ENCODE data around the gene GLTPD2. TPM values are rescaled to one million over a fixed set of nuclear protein-coding genes. Genes with fewer than 3 reads are reported as not detected.

Gene GLTPD2
- total RNA-seq, 2 donors from 2014 or later: not detected

GRCh38 chr17:4777969-4778760 is 10.6 kb upstream of the GLTPD2 start:
- Histone ChIP-seq H3K4me3 (no peak overlapping the region), H3K36me3 (replicated peaks in 1 of 2; ENCODE audit: insufficient read depth in 1 of 2, low read depth in 2 of 2) (no peaks in the 10 kb centered on the region), H3K9me3 (no peaks in the 10 kb centered on the region), H3K27me3 (peaks cover 0 to 9% of the 10 kb centered on the region in 2 donors), H3K27ac (no peak overlapping the region), H3K4me1 (no peaks in the 10 kb centered on the region)
- TF ChIP-seq POLR2A (IDR thresholded peaks at IDR 0.05): no peak
- TF ChIP-seq, protein P1, sequence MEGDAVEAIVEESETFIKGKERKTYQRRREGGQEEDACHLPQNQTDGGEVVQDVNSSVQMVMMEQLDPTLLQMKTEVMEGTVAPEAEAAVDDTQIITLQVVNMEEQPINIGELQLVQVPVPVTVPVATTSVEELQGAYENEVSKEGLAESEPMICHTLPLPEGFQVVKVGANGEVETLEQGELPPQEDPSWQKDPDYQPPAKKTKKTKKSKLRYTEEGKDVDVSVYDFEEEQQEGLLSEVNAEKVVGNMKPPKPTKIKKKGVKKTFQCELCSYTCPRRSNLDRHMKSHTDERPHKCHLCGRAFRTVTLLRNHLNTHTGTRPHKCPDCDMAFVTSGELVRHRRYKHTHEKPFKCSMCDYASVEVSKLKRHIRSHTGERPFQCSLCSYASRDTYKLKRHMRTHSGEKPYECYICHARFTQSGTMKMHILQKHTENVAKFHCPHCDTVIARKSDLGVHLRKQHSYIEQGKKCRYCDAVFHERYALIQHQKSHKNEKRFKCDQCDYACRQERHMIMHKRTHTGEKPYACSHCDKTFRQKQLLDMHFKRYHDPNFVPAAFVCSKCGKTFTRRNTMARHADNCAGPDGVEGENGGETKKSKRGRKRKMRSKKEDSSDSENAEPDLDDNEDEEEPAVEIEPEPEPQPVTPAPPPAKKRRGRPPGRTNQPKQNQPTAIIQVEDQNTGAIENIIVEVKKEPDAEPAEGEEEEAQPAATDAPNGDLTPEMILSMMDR (IDR thresholded peaks at IDR 0.05): no peak
- intact Hi-C loops (cut with DNase I): no loop called here
- DNase-seq: no peak
- ATAC-seq: no peak
- 64 to 66% methylated on average over 9 of the region's 9 CpGs for WGBS, 2 donors

- TF ChIP-seq, protein P1 (IDR thresholded peaks at IDR 0.05): no peak
- TF ChIP-seq POLR2A (IDR thresholded peaks at IDR 0.05): no peak
- Histone ChIP-seq H3K4me1 (peaks cover 4% of the 10 kb centered on the region), H3K9me3 (no peaks in the 10 kb centered on the region), H3K4me3 (no peak overlapping the region), H3K36me3 (replicated peaks in 1 of 2; ENCODE audit: insufficient read depth in 1 of 2, low read depth in 2 of 2) (no peaks in the 10 kb centered on the region), H3K27ac (no peak overlapping the region), H3K27me3 (peaks cover 0 to 13% of the 10 kb centered on the region in 2 donors)
- no peak for DNase-seq
- WGBS, 2 donors: 64 to 68% methylated on average over 11 of the region's 11 CpGs
- intact Hi-C loops (cut with DNase I): no loop called here
- ATAC-seq: no peak
These were observed 8.3 kb upstream of the GLTPD2 start for GRCh38 chr17:4780325-4780955.

- H3K27ac ChIP-seq: no peak overlapping the region
- DNase-seq (peak in 1 of 4 donors; percentile 27), ATAC-seq (no peak)
- WGBS, 2 donors: 25 to 30% methylated on average over 20 to 26 of the region's 28 CpGs
- H3K27me3 ChIP-seq: peaks cover 0 to 21% of the 10 kb centered on the region in 2 donors
- peaks cover 25% of the 10 kb centered on the region for H3K4me1 ChIP-seq
- no peaks in the 10 kb centered on the region for H3K36me3 ChIP-seq (replicated peaks in 1 of 2; ENCODE audit: insufficient read depth in 1 of 2, low read depth in 2 of 2)
- no peaks in the 10 kb centered on the region for H3K9me3 ChIP-seq
- no peak overlapping the region for H3K4me3 ChIP-seq
- TF ChIP-seq, protein P1 (IDR thresholded peaks at IDR 0.05): peak in 1 of 7 experiments; percentile 13
- no peak for TF ChIP-seq POLR2A (IDR thresholded peaks at IDR 0.05)
- intact Hi-C loops (cut with DNase I): no loop called here
These were observed 6.1 kb upstream of the GLTPD2 start for GRCh38 chr17:4782652-4783051.

DNA sequence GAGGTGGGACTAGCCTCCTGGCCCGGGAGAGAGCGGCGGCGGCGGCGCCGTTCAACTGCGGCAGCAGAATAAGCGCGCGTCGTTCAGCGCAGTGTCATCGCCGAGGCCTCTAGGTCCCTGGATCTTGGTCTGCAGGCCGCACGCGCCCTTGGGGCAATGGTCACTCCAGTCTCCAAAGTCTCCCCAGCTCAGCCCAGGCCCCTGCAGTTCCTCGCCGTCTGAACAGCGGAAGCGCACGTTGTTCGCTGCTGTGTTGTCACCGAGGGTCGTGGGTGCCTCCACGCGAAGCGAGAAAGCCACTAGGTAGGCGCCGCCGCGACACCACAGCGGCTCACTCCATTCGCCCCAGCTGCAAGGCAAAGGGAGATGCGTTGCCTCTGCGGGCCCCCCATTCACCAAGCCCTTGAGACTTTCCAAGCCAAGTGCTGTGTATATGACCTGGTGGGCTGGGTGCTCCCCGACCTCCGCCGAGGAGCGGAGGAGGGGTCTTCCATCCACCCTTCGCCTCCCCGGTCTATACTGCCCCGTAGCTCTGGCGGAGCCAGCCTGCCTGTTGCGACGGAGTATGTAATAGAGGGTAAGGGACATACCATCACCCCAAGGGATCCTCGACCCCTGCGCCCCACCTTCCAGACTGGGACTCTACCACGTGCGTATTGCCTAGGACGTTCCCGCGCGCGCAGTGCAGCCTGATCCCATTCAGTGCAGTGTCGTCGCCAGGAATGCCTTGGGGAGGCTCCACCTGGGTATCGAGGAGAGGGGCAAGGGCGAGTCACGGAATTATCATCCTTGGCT is 3.3 kb upstream of the GLTPD2 start:
- TF ChIP-seq POLR2A (IDR thresholded peaks at IDR 0.05): no peak
- TF ChIP-seq, protein P1 (IDR thresholded peaks at IDR 0.05): no peak
- peaks cover 0 to 21% of the 10 kb centered on the region in 2 donors for H3K27me3 ChIP-seq
- WGBS, 2 donors: 4 to 14% methylated on average over 19 to 58 of the region's 61 CpGs
- peaks cover 46% of the 10 kb centered on the region for H3K4me1 ChIP-seq
- H3K9me3 ChIP-seq: no peaks in the 10 kb centered on the region
- DNase-seq (no peak), ATAC-seq (no peak)
- H3K27ac ChIP-seq: no peak overlapping the region
- H3K4me3 ChIP-seq: no peak overlapping the region
- intact Hi-C loops (cut with DNase I): loop anchor here (5.0 kb wide), 2 partner anchors 53 to 102 kb away; partner anchors contain the start of gene MED11
- no peaks in the 10 kb centered on the region for H3K36me3 ChIP-seq (replicated peaks in 1 of 2; ENCODE audit: insufficient read depth in 1 of 2, low read depth in 2 of 2)

Measured in body of pancreas (tissue), 4 donors.